Measurements from ENCODE around the gene ARFGEF3.

GRCh38 chr6:138157986-138158638, 3.6 kb upstream of the ARFGEF3 start:
- no peak for TF ChIP-seq CTCF (IDR thresholded peaks at IDR 0.05; ENCODE audit: insufficient read depth, low read depth, low read length)
- no peak for TF ChIP-seq EZH2 (IDR thresholded peaks at IDR 0.05; ENCODE audit: insufficient read depth, low read length)

All from astrocyte (in vitro differentiated cells and primary cell).